Activated CD4-positive, alpha-beta memory T cell treated with anti-CD3 and anti-CD28 coated beads, Interleukin-2, amount 10 ng/mL, durations not matched to agents 7 days and 5 days (primary cell): ENCODE measurements around the gene DSC3. TPM values are rescaled to one million over a fixed set of nuclear protein-coding genes. Genes with fewer than 3 reads are reported as not detected.

ENCODE experiments used
- total RNA-seq, 2 experiments: library from RNA; stranded (reverse); gene quantifications; one replicate each; pipeline ENCODE4 v1.2.3, GENCODE V29; 2021

Gene DSC3
- total RNA-seq, 2 experiments from 2014 or later: not detected

Other genes with a start within 250 kb of the DSC3 start
- gene DSC2, start 59.7 kb upstream of the DSC3 start, total RNA-seq: not detected
- gene DSC1, start 120.1 kb upstream of the DSC3 start, total RNA-seq: not detected